ENCODE measurements around the gene PCDHGC4.

PCDHGC4 gene

DNA sequence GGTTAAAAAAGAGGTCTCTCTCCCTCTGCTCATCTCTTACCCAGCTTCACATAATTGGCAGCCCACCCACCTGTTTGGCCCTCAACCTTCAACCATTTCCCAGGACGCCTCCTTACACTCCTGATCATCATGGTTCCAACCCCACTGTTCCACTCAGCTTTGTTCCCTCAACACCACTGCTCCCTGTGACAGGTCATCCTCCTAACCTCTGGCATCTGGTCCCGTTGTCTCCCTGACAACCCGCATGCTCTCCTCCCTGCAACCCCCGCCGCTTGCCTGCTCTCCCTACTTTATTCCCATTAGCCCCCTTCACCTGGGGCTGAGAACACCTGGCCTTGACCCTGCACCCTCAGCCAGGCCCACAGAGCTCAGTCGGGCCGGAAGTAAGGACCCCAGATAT, 16.9 kb downstream of the PCDHGC4 start:
- TF ChIP-seq SIN3A (IDR thresholded peaks at IDR 0.05; ENCODE audit: borderline replicate concordance, insufficient read depth, low read length) = no peak
- no peak for TF ChIP-seq FOXP2 (optimal IDR thresholded peaks at IDR 0.05; ENCODE audit: borderline replicate concordance, extremely low read depth, extremely low read length, insufficient read depth)
- TF ChIP-seq, protein P1, sequence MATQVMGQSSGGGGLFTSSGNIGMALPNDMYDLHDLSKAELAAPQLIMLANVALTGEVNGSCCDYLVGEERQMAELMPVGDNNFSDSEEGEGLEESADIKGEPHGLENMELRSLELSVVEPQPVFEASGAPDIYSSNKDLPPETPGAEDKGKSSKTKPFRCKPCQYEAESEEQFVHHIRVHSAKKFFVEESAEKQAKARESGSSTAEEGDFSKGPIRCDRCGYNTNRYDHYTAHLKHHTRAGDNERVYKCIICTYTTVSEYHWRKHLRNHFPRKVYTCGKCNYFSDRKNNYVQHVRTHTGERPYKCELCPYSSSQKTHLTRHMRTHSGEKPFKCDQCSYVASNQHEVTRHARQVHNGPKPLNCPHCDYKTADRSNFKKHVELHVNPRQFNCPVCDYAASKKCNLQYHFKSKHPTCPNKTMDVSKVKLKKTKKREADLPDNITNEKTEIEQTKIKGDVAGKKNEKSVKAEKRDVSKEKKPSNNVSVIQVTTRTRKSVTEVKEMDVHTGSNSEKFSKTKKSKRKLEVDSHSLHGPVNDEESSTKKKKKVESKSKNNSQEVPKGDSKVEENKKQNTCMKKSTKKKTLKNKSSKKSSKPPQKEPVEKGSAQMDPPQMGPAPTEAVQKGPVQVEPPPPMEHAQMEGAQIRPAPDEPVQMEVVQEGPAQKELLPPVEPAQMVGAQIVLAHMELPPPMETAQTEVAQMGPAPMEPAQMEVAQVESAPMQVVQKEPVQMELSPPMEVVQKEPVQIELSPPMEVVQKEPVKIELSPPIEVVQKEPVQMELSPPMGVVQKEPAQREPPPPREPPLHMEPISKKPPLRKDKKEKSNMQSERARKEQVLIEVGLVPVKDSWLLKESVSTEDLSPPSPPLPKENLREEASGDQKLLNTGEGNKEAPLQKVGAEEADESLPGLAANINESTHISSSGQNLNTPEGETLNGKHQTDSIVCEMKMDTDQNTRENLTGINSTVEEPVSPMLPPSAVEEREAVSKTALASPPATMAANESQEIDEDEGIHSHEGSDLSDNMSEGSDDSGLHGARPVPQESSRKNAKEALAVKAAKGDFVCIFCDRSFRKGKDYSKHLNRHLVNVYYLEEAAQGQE (IDR thresholded peaks at IDR 0.05; ENCODE audit: insufficient read depth in 1 of 2, low read depth in 2 of 2, low read length in 2 of 2) = no peak
- no peak for TF ChIP-seq POLR2AphosphoS5 (IDR thresholded peaks at IDR 0.05; ENCODE audit: low read depth, low read length)
- TF ChIP-seq TAF1 (IDR thresholded peaks at IDR 0.05; ENCODE audit: borderline replicate concordance, insufficient read depth, low read length) = no peak

DNA sequence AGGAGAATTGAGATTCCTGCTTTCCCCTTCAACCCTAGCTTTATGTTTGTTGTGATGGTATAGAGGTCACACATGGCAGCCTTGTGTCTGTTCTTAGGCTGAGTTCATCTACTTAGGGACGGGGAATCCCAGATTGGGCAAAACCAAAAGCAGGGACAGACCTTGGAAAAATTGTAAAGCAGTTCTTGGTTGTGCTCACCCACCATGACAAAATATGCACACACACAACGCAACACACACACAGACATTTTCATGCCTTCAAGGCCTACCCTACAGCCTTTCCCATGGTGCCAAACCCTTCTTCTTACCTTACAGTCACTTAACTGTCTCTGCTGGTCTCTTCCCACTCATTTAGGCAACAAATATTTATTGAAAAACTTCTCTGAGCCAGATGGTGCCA, 18.9 kb downstream of the PCDHGC4 start:
- TF ChIP-seq TAF1 (IDR thresholded peaks at IDR 0.05; ENCODE audit: borderline replicate concordance, insufficient read depth, low read length) (no peak), POLR2AphosphoS5 (IDR thresholded peaks at IDR 0.05; ENCODE audit: low read depth, low read length) (no peak), FOXP2 (optimal IDR thresholded peaks at IDR 0.05; ENCODE audit: borderline replicate concordance, extremely low read depth, extremely low read length, insufficient read depth) (no peak), SIN3A (IDR thresholded peaks at IDR 0.05; ENCODE audit: borderline replicate concordance, insufficient read depth, low read length) (no peak)
- TF ChIP-seq, protein P1 (IDR thresholded peaks at IDR 0.05; ENCODE audit: insufficient read depth in 1 of 2, low read depth in 2 of 2, low read length in 2 of 2) = no peak

DNA sequence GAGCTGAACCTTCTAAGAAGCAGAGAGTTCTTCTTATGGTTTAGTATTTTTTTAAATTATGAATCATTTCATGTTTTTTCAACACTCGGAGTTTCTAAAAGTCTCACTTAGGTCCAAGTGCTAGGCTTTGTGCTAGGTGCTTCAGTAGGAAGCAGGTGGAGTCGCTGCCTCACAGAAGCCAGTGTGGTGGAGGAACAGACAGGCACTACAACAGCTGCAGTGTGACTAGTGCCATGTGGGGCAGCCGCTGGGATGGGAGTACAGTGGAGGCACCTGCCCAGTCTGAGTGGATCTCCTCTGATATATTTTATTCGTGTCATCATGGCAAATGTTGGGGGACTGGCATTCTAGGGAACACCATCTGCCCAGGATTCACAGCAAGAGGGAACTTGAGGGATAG, 19.4 kb downstream of the PCDHGC4 start:
- no peak for TF ChIP-seq TAF1 (IDR thresholded peaks at IDR 0.05; ENCODE audit: borderline replicate concordance, insufficient read depth, low read length)
- TF ChIP-seq SIN3A (IDR thresholded peaks at IDR 0.05; ENCODE audit: borderline replicate concordance, insufficient read depth, low read length) = no peak
- TF ChIP-seq FOXP2 (optimal IDR thresholded peaks at IDR 0.05; ENCODE audit: borderline replicate concordance, extremely low read depth, extremely low read length, insufficient read depth) = no peak
- TF ChIP-seq, protein P1 (IDR thresholded peaks at IDR 0.05; ENCODE audit: insufficient read depth in 1 of 2, low read depth in 2 of 2, low read length in 2 of 2) = no peak
- TF ChIP-seq POLR2AphosphoS5 (IDR thresholded peaks at IDR 0.05; ENCODE audit: low read depth, low read length) = no peak

GRCh38 chr5:141506381-141507155, 21.7 kb downstream of the PCDHGC4 start:
- TF ChIP-seq, protein P1 (IDR thresholded peaks at IDR 0.05; ENCODE audit: insufficient read depth in 1 of 2, low read depth in 2 of 2, low read length in 2 of 2) = no peak
- TF ChIP-seq TAF1 (IDR thresholded peaks at IDR 0.05; ENCODE audit: borderline replicate concordance, insufficient read depth, low read length) (no peak), FOXP2 (optimal IDR thresholded peaks at IDR 0.05; ENCODE audit: borderline replicate concordance, extremely low read depth, extremely low read length, insufficient read depth) (no peak), POLR2AphosphoS5 (IDR thresholded peaks at IDR 0.05; ENCODE audit: low read depth, low read length) (no peak), SIN3A (IDR thresholded peaks at IDR 0.05; ENCODE audit: borderline replicate concordance, insufficient read depth, low read length) (no peak)

Measured in PFSK-1 (cell line).